Smooth muscle cell (in vitro differentiated cells): ENCODE measurements around the gene USP40. TPM values are rescaled to one million over a fixed set of nuclear protein-coding genes. Genes with fewer than 3 reads are reported as not detected.

Experiments
- DNase-seq: peaks from one replicate; lab custom pipeline; 2025; ENCODE audit not compliant: unreplicated experiment; lab: John Stamatoyannopoulos, UW
- H2AFZ ChIP-seq: fragments of 200-600 bp; sonication (generic); 2 replicates; pipeline ENCODE4 v1.6.0; 2016; ENCODE audit warnings: antibody characterized with exemption, low read depth, mild to moderate bottlenecking
- H3F3A ChIP-seq: fragments of 200-600 bp; sonication (generic); 2 replicates; pipeline ENCODE4 v1.6.0; 2017; ENCODE audit warnings: antibody characterized with exemption, low read depth
- H3K27ac ChIP-seq: fragments of 200-600 bp; sonication (generic); 2 replicates; pipeline ENCODE4 v1.5.1; 2016; ENCODE audit warnings: low read depth, mild to moderate bottlenecking
- H3K27me3 ChIP-seq: fragments of 200-600 bp; sonication (generic); 2 replicates; pipeline ENCODE4 v1.6.1; 2016; ENCODE audit warnings: low read depth, mild to moderate bottlenecking
- H3K36me3 ChIP-seq: fragments of 200-600 bp; sonication (generic); 2 replicates; pipeline ENCODE4 v1.5.1; 2016; ENCODE audit warnings: low read depth
- H3K4me1 ChIP-seq: fragments of 200-600 bp; sonication (generic); 2 replicates; pipeline ENCODE4 v1.5.1; 2016; ENCODE audit warnings: low read depth
- H3K4me2 ChIP-seq: fragments of 200-600 bp; sonication (generic); 2 replicates; pipeline ENCODE4 v1.6.0; 2016; ENCODE audit warnings: mild to moderate bottlenecking
- H3K4me3 ChIP-seq: fragments of 200-600 bp; sonication (generic); 2 replicates; pipeline ENCODE4 v1.5.1; 2016; ENCODE audit warnings: mild to moderate bottlenecking
- H3K79me2 ChIP-seq: fragments of 200-600 bp; sonication (generic); 2 replicates; pipeline ENCODE4 v1.6.0; 2016; ENCODE audit warnings: low read depth, mild to moderate bottlenecking
- H3K9ac ChIP-seq: fragments of 200-600 bp; sonication (generic); 2 replicates; pipeline ENCODE4 v1.6.0; 2016; ENCODE audit warnings: low read depth
- H3K9me3 ChIP-seq: fragments of 200-600 bp; sonication (generic); replicated peaks from 2 replicates; pipeline ENCODE4 v1.5.1; 2016; ENCODE audit warnings: low read depth
- H4K20me1 ChIP-seq: fragments of 200-600 bp; sonication (generic); 2 replicates; pipeline ENCODE4 v1.6.0; 2016; ENCODE audit warnings: low read depth
- CTCF ChIP-seq: fragments of 200-600 bp; sonication (generic); IDR thresholded peaks from 2 replicates; pipeline ENCODE4 v1.5.1; 2017; ENCODE audit warnings: borderline replicate concordance, mild to moderate bottlenecking, antibody characterized with exemption; ENCODE audit not compliant: insufficient read depth, poor library complexity, severe bottlenecking
- WGBS: methylation state at CpG from one replicate; pipeline ENCODE4 v1.1.7; 2016; ENCODE audit warnings: low lambda C conversion rate; 5-methylcytosine and 5-hydroxymethylcytosine counted together
- polyA plus RNA-seq: library from polyadenylated mRNA; unstranded; fragments of >200 nt; fragmentation: Nextera tagmentation; extraction: Ambion mirVana; gene quantifications from 2 replicates; pipeline ENCODE4 v1.2.1, GENCODE V29; 2016
- total RNA-seq: library from RNA; depleted of rRNA; stranded (reverse); fragments of >200 nt; gene quantifications from 2 replicates; pipeline ENCODE4 v1.2.3, GENCODE V29; 2014

The USP40 gene
- total and polyA plus RNA-seq, 2 experiments from 2014 or later: 9.4 to 23.6 TPM

- WGBS: 85% methylated on average over 10 of the region's 10 CpGs
- H3K4me2 ChIP-seq: no peak overlapping the region
- H3K4me3 ChIP-seq: no peak overlapping the region
- no peaks in the 10 kb centered on the region for H3K79me2 ChIP-seq
- no peaks in the 10 kb centered on the region for H3K4me1 ChIP-seq
- no peaks in the 10 kb centered on the region for H3K27me3 ChIP-seq
- no peak overlapping the region for H3K9ac ChIP-seq
- no peak for TF ChIP-seq CTCF
- H3K9me3 ChIP-seq: no peaks in the 10 kb centered on the region
- no peak overlapping the region for H2AFZ ChIP-seq
- H3K27ac ChIP-seq: no peak overlapping the region
- peaks cover under 1% of the 10 kb centered on the region for H3F3A ChIP-seq
- DNase-seq: no peak
- peaks cover 3% of the 10 kb centered on the region for H3K36me3 ChIP-seq
- no peaks in the 10 kb centered on the region for H4K20me1 ChIP-seq
Measured at GRCh38 chr2:233495503-233496496, 70.8 kb downstream of the USP40 start.

GRCh38 chr2:233492751-233493150 is 73.8 kb downstream of the USP40 start:
- DNase-seq: no peak
- Histone ChIP-seq H3K36me3 (no peaks in the 10 kb centered on the region), H3K4me3 (no peak overlapping the region), H4K20me1 (no peaks in the 10 kb centered on the region), H3K4me1 (peaks cover 9% of the 10 kb centered on the region), H3K9me3 (no peaks in the 10 kb centered on the region), H3K27ac (peak overlapping the region; percentile 95), H3K79me2 (no peaks in the 10 kb centered on the region), H2AFZ (no peak overlapping the region), H3K4me2 (no peak overlapping the region), H3K27me3 (no peaks in the 10 kb centered on the region), H3K9ac (peak overlapping the region; percentile 8), H3F3A (peaks cover 12% of the 10 kb centered on the region)
- TF ChIP-seq CTCF: no peak
- 78% methylated on average over 4 of the region's 4 CpGs for WGBS

- Histone ChIP-seq H3K36me3 (no peaks in the 10 kb centered on the region), H3K4me1 (peaks cover 15% of the 10 kb centered on the region), H3K4me3 (no peak overlapping the region), H4K20me1 (no peaks in the 10 kb centered on the region), H3F3A (peaks cover 12% of the 10 kb centered on the region), H3K4me2 (no peak overlapping the region), H3K9me3 (no peaks in the 10 kb centered on the region), H3K27ac (peak overlapping the region; percentile 95), H3K9ac (peak overlapping the region; percentile 8), H3K27me3 (no peaks in the 10 kb centered on the region), H2AFZ (no peak overlapping the region), H3K79me2 (no peaks in the 10 kb centered on the region)
- DNase-seq: no peak
- no peak for TF ChIP-seq CTCF
- 85% methylated on average over 4 of the region's 4 CpGs for WGBS
Measured at GRCh38 chr2:233492078-233492477, 74.5 kb downstream of the USP40 start.
